Heart right ventricle (tissue), 16 donors: ENCODE data around the gene CNOT10. TPM values are rescaled to one million over a fixed set of nuclear protein-coding genes. Genes with fewer than 3 reads are reported as not detected.

Source experiments
- ATAC-seq, 8 donors: fragments of 200-7000 bp; cut with Tn5 transposase; one replicate each; pipeline ENCODE4 v1.9.1; 2020; ENCODE audit warnings: mild to moderate bottlenecking in 8 of 8, moderate library complexity in 8 of 8, moderate number of reproducible peaks in 1 of 8
- DNase-seq, 2 donors: peaks; one replicate each; pipeline ENCODE4 v3.0.0-alpha.2; 2020
- H3K27ac ChIP-seq, 10 donors: fragments of 200-600 bp; sonication (generic) in 2 of 10; one replicate each; pipeline versions ENCODE4 v1.5.0 to v1.8.0; 2020 to 2022; ENCODE audit warnings: mild to moderate bottlenecking in 3 of 10
- H3K27me3 ChIP-seq, 7 donors: fragments of 200-600 bp; one replicate each; pipeline ENCODE4 v1.8.0; 2021 to 2022; ENCODE audit warnings: mild to moderate bottlenecking in 2 of 7
- H3K36me3 ChIP-seq, 9 donors: fragments of 200-600 bp; sonication (generic) in 1 of 9; one replicate each; pipeline versions ENCODE4 v1.5.0 to v1.8.0; 2020 to 2022; ENCODE audit warnings: mild to moderate bottlenecking in 2 of 9
- H3K4me1 ChIP-seq, 9 donors: fragments of 200-600 bp; sonication (generic) in 1 of 9; one replicate each; pipeline versions ENCODE4 v1.5.0 to v1.8.0; 2020 to 2022; ENCODE audit warnings: mild to moderate bottlenecking in 4 of 9
- H3K4me3 ChIP-seq, 10 donors: fragments of 200-600 bp; sonication (generic) in 2 of 10; one replicate each; pipeline versions ENCODE4 v1.5.0 to v1.8.0; 2020 to 2022; ENCODE audit warnings: mild to moderate bottlenecking in 7 of 10, moderate library complexity in 2 of 10
- H3K9me3 ChIP-seq, 11 donors: fragments of 200-600 bp in 10 of 11; sonication (generic) in 2 of 11; one replicate each; pipeline versions ENCODE4 v1.5.0 to v1.8.0; 2013 to 2022; ENCODE audit warnings: mild to moderate bottlenecking in 2 of 11, control low read depth in 1 of 11, moderate library complexity in 1 of 11
- CTCF ChIP-seq, 9 donors: fragments of 200-600 bp; sonication (generic) in 2 of 9; IDR thresholded peaks; one replicate each; pipeline versions ENCODE4 v1.5.0 to v1.8.0; 2021 to 2022; ENCODE audit warnings: antibody characterized with exemption in 9 of 9, mild to moderate bottlenecking in 5 of 9, moderate library complexity in 1 of 9
- WGBS, 2 donors: extraction: QIAGEN DNeasy Blood & Tissue Kit; methylation state at CpG; one replicate each; pipeline ENCODE4 v1.1.7; 2013; ENCODE audit warnings: inconsistent platforms in 1 of 2; 5-methylcytosine and 5-hydroxymethylcytosine counted together
- intact Hi-C, 10 donors: fragments of 100-400 bp; cut with DNase I; formaldehyde crosslinking; loops; one replicate each; pipeline versions ENCODE4 v1.11.1 to v1.14.2; 2022
- polyA plus RNA-seq, 2 donors: library from polyadenylated mRNA; stranded (reverse); fragments of 200-250 nt; gene quantifications; one replicate each; pipeline ENCODE4 v1.2.3, GENCODE V29; 2013
- total RNA-seq, 10 donors: library from RNA; stranded (reverse); fragmentation: NEBNext Ultra II Directional in 3 of 10; extraction: Animal tissue kit (Norgen Biotek cat#: 25700) in 3 of 10; gene quantifications; one replicate each; pipeline versions ENCODE4 v1.2.1 to v1.2.4, GENCODE V29; 2021 to 2023
- donor health status: Arrhythmogenic right ventricular cardiomyopathy.
- donor health status: ischemic (EF 13 %, LVEDD 7.1; RV severe dilation, severe dysfunction).
- donor health status: healthy with polysubstance abuse.
- donor health status: DM: no; HTN: yes; CAD: no.
- donor health status: DM: no; HTN: no; CAD: no.
- donor health status: ischemic (EF 25% LVEDD 6.9; RV normal size, moderate dysfunction).
- donor health status: ischemic (EF 25% LVEDD 5.7; RV mildly dilated, moderate dysfunction).
- donor health status: healthy.
- donor health status: DM: yes; HTN: yes; CAD: no.
- donor health status: Ischemic cardiomyopathy.
- donor health status: ischemic (EF 35%, LVEDD 5.7; RV mildly dilated, moderate dysfunction).
- donor health status: nonischemic (EF 11% LVEDD 7.7; RV severe dilation, severe dysfunction).
- donor health status: DM: yes; HTN: yes; CAD: no.
- donor health status: PGD.
- donor health status: ischemic (EF 29% LVEDD 5.4; RV normal size, mild dysfunction).
- donor health status: nonischemic (EF 23%, LVEDD 6.1; RV moderate dilation, normal function).

CNOT10 gene
- total and polyA plus RNA-seq, 12 donors: 13.6 to 23.9 (median 16.7) TPM

- Histone ChIP-seq H3K27ac (no peak overlapping the region), H3K27me3 (no peaks in the 10 kb centered on the region), H3K4me1 (peaks cover 0 to 27% (median 6%) of the 10 kb centered on the region in 9 donors), H3K4me3 (no peak overlapping the region), H3K36me3 (peaks cover 0 to 21% (median 5%) of the 10 kb centered on the region in 9 donors), H3K9me3 (no peaks in the 10 kb centered on the region)
- ATAC-seq (no peak), DNase-seq (no peak)
- no peak for TF ChIP-seq CTCF (IDR thresholded peaks at IDR 0.05)
- intact Hi-C loops: no loop called here
- 70 to 84% methylated on average over 2 of the region's 2 CpGs for WGBS, 2 donors
Observed at GRCh38 chr3:32705232-32705631, 20.2 kb downstream of the CNOT10 start.

- H3K4me3 ChIP-seq: no peak overlapping the region
- intact Hi-C loops: no loop called here
- no peaks in the 10 kb centered on the region for H3K27me3 ChIP-seq
- no peak for TF ChIP-seq CTCF (IDR thresholded peaks at IDR 0.05)
- no peaks in the 10 kb centered on the region for H3K9me3 ChIP-seq
- WGBS, 2 donors: 69 to 78% methylated on average over 6 of the region's 6 CpGs
- peaks cover 0 to 23% (median 6%) of the 10 kb centered on the region in 9 donors for H3K4me1 ChIP-seq
- H3K27ac ChIP-seq: no peak overlapping the region
- no peak for ATAC-seq
- no peak for DNase-seq
- H3K36me3 ChIP-seq: peaks cover 0 to 34% (median 5%) of the 10 kb centered on the region in 9 donors
Observed at GRCh38 chr3:32706348-32707025, 21.5 kb downstream of the CNOT10 start.

- no peaks in the 10 kb centered on the region for H3K9me3 ChIP-seq
- H3K36me3 ChIP-seq: peaks cover 0 to 39% (median 5%) of the 10 kb centered on the region in 9 donors
- no peak for TF ChIP-seq CTCF (IDR thresholded peaks at IDR 0.05)
- no peak overlapping the region for H3K4me3 ChIP-seq
- no peak for DNase-seq
- ATAC-seq: no peak
- intact Hi-C loops: no loop called here
- no peaks in the 10 kb centered on the region for H3K27me3 ChIP-seq
- no peak overlapping the region for H3K27ac ChIP-seq
- H3K4me1 ChIP-seq: peaks cover 0 to 23% (median 6%) of the 10 kb centered on the region in 9 donors
Observed at GRCh38 chr3:32707026-32707370, 22.0 kb downstream of the CNOT10 start.

- Histone ChIP-seq H3K9me3 (no peaks in the 10 kb centered on the region), H3K27me3 (no peaks in the 10 kb centered on the region), H3K36me3 (peaks cover 0 to 57% (median 9%) of the 10 kb centered on the region in 9 donors), H3K27ac (no peak overlapping the region), H3K4me1 (peaks cover 0 to 19% (median 3%) of the 10 kb centered on the region in 9 donors), H3K4me3 (no peak overlapping the region)
- intact Hi-C loops: no loop called here
- WGBS, 2 donors: 90 to 91% methylated on average over 3 of the region's 3 CpGs
- DNase-seq (no peak), ATAC-seq (no peak)
- no peak for TF ChIP-seq CTCF (IDR thresholded peaks at IDR 0.05)
Observed at GRCh38 chr3:32708672-32709283, 23.8 kb downstream of the CNOT10 start.
